IPS-11a (cell line): ENCODE data around the gene STOML2.

Experiments used
- H3K4me3 ChIP-seq: one replicate; pipeline ENCODE4 v1.5.1; 2013; ENCODE audit warnings: low read depth, low read length, control low read depth

The STOML2 gene

GRCh38 chr9:35072461-35073278 lies 30.3 kb downstream of the STOML2 start, which contains the start of gene VCP:
Gene VCP, minus strand, starts transcription at chr9:35072625. Its CDS starts 272 bp downstream, at chr9:35072353.
- peak within 1 kb of the TSS; percentile 96 for H3K4me3 ChIP-seq

GRCh38 chr9:35071814-35072460 lies 31.0 kb downstream of the STOML2 start:
- peak overlapping the region; percentile 96 for H3K4me3 ChIP-seq

- H3K4me3 ChIP-seq = peak overlapping the region; percentile 96
Observed at GRCh38 chr9:35070823-35071813, 31.8 kb downstream of the STOML2 start.

GRCh38 chr9:35069020-35069419 lies 33.9 kb downstream of the STOML2 start:
- no peak overlapping the region for H3K4me3 ChIP-seq

- no peak overlapping the region for H3K4me3 ChIP-seq
Observed at GRCh38 chr9:35067056-35067455, 35.9 kb downstream of the STOML2 start.

GRCh38 chr9:35060548-35061207 lies 42.3 kb downstream of the STOML2 start:
- H3K4me3 ChIP-seq = no peak overlapping the region

- no peak overlapping the region for H3K4me3 ChIP-seq
Observed at GRCh38 chr9:35059438-35059837, 43.5 kb downstream of the STOML2 start.

- no peak overlapping the region for H3K4me3 ChIP-seq
Observed at GRCh38 chr9:35057271-35057620, 45.7 kb downstream of the STOML2 start.

- no peak overlapping the region for H3K4me3 ChIP-seq
Observed at GRCh38 chr9:35056571-35057270, 46.2 kb downstream of the STOML2 start.

- H3K4me3 ChIP-seq = no peak overlapping the region
Observed at GRCh38 chr9:35054871-35055644, 47.9 kb downstream of the STOML2 start.

- no peak overlapping the region for H3K4me3 ChIP-seq
Observed at GRCh38 chr9:35054185-35054835, 48.6 kb downstream of the STOML2 start.

GRCh38 chr9:35051069-35051967 lies 51.6 kb downstream of the STOML2 start:
- H3K4me3 ChIP-seq = no peak overlapping the region
